HG03558 (cell line): ENCODE data around the gene CEP72.
"Not testable (repeated sequence)": the region's sequence is repeated elsewhere in the genome, so short reads cannot be mapped to it uniquely, and the experiment has no call there.

Source experiments
- ATAC-seq: cut with Tn5 transposase; IDR thresholded peaks from one replicate; pipeline ENCODE4 v1.9.1; 2021; ENCODE audit warnings: moderate number of reproducible peaks; ENCODE audit not compliant: unreplicated experiment; ENCODE audit errors: extremely low read depth

CEP72 gene

DNA sequence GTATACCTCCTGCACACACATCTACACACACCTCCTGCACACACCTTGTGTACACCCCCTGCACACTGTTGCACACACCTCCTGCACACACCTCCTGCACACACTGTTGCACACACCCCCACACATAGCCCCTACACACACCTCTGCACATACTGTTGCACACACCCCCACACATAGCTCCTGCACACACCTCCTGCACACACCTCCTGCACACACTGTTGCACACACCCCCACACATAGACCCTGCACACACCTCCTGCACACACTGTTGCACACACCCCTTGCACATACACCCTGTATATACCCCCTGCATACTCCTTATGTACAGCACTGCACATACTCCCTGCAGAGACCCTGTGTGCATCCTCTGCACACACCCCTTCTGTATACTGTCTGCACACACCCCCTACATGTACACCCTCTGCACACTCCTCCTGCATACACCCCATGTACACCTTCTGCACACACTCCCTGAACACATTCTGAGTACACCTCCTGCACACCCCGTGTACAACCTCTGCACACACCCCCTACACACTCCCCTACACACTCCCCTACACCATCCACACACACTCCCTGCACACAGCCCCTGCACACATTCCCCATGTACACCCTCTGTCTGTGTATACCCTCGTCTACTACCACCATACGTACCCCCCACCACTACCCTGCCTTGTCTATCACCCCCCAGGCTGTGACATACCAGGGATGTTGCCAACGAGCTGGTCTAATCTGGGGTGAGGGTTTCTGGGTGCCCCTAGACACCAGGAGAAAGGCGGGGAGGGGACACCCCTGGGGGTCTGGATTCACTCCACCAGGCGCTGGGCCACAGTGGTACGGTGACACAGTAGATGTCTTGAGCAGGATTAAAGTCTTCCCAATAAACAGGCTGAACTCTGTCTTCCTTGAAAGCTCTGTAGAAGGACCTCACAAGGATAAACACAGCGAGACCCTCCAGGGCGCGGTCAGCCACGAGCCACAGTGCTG, 1.1 kb upstream of the CEP72 start:
- no peak for ATAC-seq

DNA sequence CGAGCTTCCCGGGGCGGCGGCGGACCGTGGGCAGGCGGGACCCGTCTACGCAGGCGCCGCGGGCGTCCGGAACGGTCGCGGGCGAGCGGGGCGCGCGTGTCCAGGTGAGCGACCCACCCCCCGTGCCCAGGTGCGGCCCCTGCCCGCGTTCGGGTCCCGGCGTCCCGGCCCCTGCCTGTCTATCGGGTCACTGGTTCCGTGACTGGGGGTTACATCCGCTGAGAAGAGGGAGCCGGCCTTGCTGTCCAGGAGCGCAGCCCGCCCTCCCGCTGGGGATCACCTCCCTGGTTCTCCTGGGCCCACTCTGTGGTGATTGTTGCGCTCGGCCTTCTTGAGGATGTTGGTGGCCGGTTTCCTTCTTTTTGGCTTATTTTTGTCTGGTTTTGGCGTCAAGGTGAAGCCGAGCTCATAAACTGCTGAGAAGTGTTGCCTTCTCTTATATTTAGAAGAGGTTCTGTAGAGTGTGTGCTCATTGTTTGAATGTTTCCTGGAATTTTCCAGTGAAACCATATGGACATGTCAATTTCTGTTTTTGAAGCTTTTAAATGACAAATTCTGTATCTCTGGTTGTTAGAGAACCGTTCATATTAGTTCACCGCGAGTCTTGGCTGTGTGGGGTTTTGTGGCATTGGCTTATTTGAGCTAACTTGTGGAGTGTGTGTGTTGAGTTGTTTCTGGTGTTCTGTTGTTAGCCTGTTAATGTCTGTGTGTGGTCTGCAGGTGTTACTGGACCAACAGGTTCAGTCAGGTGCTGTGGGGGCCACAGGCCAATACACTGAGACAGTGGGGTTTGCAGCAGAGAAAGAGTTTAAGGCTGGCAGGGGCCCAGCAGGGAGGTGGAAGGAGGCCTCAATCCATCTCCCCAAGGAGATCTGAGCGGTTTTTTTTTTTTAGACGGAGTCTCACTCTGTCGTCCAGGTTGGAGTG, 621 bp downstream of the CEP72 start:
- ATAC-seq = no peak

DNA sequence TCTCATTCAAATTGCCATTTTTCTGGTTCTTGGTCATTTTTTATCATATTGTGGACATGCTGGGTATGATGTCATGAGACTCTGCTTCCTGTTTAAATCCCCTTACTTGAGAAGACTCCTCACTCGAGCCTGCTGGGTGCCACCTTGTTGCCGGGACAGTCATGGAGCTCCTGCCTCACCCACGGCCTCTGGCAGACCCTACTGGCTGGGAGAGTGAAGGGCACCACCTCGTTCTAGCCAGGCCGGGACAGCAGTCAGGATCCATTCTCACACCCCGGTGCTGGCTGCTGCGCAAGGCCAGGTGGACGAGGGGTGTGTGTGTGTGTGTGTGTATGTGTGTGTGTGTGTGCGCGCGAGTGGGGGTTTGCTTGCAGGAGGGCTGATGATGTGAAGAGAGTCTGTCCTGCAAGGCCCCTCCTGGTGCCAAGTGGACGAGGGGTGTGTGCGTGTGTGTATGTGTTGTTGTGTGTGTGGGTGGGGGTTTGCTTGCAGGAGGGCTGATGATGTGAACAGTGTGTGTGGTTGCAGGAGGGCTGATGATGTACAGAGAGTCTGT, 4.4 kb downstream of the CEP72 start:
- ATAC-seq = no peak

DNA sequence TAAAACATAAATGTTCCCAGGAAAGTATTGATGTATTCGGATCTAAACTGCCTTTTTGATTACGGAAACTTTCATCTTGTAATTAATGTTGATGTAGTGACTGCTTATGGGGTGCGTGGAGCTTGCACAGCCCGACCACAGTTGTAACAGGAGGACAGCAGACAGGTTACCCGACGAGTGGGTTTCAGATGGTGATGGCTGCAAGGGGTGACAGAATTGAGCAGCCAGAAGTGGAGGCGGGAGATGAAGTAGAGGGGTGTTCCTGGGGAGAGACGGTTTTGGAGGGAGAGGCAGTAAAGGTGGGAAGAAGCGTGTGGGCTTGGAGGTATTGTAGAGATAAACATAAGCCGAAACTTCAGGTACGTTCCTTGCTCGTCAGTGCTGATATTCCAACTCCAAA, 5.8 kb downstream of the CEP72 start:
- no peak for ATAC-seq

DNA sequence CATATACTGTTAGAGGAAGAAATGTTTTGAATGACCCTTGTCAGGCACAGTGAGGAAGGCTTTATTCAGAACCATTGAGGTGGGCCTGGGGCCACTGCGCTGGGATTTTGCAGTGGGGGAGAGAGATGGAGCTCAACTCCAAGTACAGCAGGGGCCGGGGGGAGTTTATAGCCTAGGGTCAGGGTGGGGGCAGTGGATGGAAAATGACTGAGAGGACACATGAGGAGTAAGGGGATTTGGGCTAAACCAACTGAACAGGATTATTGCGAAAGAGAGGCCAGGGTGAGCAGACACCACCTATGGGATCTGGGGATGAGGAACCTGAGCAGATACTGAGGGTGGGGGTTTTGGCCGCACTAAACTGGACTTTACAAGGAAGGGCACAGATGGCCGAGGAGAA, 6.3 kb downstream of the CEP72 start:
- no peak for ATAC-seq

DNA sequence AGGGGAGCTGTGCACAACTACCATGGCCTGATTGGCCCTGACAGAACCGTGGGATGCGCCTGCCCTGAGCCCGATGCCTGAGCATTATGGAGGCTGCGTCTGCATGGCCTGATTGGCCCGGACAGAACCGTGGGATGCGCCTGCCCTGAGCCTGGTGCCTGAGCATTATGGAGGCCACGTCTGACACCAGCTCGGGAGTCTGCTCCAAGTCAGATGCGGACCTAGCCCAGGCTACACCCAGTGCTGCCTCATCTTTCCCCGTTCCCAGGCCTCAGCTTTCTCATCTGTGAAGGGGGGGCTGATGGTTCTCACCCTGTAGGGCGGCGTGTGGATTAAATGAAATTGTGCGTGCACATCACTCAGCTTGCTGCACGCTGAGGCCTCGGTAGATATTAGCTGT, 7.3 kb downstream of the CEP72 start:
- no peak for ATAC-seq

DNA sequence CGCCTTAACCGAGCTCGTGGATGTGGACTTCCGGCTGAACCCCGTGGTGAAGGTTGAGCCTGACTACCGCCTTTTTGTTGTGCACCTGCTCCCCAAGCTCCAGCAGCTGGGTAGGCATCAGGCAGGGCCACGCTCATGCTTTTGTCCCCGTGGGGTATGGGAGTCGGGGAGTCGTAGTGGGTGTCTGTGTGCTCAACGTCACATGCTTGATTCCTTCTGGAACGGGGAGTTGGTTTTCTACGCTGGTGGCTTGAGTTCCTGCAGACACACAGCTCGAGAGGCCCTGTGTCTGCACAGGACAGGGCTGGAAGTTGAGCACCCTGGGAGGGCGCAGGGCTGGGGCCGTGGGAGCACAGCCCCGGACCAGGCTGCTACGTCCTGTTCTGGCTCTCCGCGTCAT, 8.0 kb downstream of the CEP72 start:
- no peak for ATAC-seq

DNA sequence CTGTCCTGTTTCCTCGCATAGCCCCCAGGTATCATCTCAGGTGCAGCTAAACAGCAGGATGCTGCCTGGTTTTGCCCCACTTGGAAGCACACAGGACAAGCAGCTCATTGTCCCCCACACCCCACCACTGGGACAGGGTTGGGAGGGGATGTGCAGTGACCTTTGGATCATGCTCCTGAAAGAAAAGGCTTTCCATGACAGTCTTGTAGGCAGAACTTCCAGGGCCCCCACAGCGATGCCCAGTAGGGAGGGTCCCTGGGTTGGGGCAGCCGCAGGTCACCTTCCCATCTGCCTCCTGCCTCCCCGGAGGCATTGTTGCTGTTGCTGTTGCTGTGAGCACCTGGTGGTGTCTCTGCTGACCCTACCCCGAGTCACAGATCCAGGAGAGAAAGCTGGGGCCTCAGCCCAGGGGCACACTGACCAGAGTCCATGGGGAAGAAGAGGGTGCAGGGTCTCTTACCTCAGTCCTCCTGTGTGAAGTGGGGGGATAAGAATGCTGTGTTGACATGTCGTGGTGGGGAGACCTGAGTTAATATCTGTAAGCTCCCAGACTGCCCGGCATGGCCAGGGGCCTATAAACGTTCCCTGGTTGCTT, 8.5 kb downstream of the CEP72 start:
- no peak for ATAC-seq

DNA sequence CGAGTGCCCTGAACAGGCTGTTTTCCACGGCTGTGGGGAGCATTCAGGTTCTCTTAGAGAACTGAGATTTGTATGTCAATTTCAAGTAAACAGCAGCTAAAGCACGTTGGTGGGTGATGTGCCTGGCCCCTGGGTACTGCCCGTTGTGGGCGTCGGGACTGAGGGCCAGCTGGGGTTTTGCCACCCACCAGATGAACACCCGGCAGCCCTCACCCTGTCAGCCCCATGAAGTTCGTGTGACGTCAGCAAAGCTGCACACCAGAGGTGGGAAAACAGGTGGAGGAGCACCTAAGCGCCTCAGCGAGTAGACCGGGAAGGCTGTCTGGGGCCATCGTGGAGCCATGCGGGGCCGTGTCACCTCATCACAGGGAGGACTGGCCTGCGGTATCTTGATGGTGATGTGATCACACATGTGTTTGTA, 9.2 kb downstream of the CEP72 start:
- ATAC-seq = no peak

DNA sequence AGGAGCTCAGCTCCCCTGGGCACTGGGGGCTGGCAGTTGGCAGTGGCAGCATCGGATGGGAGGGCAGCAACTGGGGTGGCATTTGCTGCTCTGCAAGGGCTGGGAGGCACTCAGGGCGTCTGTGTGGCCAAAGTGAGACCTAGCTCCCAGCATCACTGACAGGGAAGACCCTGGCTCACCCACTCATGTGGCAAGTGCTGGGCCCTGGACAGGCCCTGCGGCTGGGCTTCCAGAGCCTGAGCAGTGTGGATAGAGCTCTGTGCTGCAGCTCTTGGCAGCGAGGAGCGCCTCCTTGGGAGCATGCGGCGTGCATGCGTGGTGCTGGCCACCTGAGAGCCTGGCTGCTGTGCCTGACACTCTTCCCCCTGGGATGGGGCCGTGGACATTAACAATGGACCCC, 10.2 kb downstream of the CEP72 start:
- no peak for ATAC-seq

DNA sequence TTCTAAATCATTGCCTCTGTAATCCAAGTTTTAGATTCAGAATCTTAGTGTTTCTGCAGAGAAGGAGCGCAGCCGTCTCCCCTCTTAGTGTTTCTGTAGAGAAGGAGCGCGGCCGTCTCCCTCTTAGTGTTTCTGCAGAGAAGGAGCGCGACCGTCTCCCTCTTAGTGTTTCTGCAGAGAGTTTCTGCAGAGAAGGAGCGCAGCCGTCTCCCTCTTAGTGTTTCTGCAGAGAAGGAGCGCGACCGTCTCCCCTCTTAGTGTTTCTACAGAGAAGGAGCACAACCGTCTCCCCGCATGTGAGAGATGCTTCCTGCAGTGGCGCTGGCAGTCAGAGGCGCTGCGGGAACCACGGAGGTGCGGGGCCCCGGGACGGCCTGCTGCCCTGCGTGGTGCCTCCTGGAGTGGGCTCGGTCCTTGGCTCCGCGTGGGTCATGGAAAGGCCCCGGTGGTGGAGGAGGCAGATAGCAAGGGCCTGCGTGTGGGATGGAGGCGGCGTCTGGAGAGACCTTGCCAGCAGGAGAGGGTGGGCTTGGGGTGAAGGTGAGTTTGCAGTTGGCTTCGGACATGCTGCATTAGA, 10.9 kb downstream of the CEP72 start:
- ATAC-seq = no peak

DNA sequence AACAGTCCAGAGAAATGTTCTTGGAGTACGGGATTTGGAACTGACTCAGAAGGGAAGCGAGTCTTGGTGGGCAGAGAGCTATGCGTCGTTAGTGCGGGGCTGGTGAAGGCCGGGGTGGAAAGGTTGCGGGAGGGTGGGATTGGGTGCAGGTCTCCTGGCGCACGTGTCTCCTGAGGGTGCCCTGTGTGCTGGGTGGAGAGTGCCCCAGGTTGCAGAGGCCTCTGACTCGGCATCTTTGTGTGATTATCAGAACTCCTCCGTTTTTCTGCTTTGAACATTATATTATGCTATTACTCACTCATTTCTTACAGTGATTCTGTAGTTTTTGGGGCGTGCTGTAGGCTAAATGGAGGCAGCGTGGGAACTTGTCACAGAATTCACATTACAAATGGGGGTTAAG, 11.4 kb downstream of the CEP72 start:
- no peak for ATAC-seq

DNA sequence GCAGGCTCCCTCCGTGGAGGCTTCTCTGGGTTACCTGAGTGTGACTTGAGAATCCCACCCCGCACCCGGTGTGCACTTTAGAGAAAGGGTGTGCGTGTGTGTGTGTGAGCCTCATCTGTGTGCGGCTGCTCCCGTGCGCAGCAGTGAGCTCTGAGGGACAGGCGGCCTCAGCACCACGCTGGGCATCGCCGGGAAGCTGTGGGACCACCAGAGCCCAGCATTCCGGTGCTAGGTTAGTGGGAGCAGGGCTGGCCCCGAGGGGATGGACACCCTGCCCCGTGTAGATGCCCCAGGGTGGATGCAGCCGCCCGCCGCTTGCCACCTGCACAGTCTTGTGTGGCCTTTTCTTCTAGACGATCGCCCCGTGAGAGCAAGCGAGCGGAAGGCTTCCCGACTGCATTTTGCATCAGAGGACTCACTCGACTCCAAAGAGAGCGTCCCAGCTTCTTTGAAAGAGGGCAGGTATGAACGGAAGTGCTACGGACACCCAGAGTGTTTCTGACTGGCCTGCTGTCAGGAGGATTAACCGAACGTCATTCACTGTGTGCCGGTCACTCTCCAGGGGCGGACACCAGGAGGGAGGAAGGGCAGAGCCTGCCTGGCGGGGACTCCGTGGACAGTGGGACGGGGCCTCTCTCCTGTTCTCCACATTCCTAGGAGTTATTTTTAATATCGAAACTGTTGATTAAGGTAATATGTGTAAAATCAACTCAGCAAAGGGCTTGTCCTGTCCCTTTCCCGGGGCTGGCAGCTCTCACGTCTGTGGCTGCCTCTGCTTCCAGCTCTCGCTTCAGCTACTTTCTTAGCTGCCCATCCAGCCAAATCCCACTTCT, 12.2 kb downstream of the CEP72 start:
- ATAC-seq = no peak

DNA sequence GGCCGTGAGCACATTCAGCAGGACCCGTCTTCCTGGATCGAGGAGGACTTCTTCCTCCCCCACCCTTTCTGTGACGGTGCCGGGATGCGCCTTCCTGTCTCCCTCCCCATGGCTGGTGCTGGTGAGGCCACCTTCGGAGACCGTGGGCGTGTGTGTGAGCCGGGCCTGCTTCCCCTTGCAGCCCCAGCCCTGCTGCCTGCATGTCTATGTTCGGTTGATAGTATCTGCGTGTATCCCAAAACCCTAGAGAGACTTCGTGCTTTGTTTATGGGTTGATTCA, 12.8 kb downstream of the CEP72 start:
- no peak for ATAC-seq

DNA sequence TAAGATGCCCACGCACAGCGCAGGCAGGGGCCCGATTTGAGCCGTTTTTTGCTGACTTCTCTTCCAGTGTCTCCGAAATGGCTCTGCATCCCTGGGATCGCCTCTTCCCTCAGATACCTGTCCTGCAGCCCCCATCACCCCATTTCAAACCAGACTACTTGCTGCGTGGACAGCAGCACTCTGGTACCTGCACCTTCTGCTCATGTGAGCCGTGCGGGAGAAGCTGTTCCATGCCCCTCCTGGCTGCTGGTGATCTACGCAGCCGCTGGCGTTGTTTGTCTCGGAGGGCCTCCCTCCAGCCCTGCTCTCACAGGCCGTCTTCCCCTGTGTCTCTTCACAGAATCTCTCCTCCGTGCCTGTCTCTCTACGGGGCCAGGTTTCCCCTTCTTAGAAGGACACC, 13.4 kb downstream of the CEP72 start:
- no peak for ATAC-seq

DNA sequence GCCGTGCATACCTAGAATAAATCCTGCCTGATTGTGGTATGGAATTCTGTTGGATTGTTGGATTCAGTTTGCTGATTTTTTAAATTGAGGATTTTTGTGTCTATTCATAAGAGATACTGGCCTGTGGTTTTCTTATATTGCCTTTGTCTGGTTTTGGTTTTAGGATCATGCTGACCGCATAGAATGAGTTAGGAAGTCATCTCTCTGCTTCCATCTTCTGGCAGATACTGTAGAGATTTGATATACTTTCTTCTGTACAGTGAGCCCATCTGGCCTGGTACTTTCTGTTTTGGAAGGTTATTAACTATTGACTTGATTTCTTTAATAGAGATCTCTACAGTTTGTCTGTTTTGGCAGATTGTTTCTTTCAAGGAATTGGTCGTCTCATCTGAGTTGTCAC, 14.7 kb downstream of the CEP72 start:
- no peak for ATAC-seq

DNA sequence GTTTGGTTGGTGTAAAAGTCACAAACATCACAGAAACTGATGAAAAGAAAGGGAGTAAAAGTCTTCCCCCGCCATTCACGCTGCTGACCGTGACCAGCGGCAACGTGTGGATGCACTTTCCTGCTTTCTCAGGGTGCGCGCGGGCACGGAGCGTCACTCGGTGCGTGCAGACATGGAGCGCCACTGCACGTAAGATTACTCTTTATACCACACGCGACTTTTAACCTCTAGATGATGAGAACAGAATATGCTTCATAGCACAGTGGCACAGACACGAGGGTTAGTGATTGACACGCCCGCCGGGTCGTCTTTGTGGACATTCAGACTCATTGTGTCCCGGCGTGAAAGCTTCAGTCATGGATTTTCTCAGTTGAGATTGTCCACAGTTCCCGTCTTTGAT, 15.7 kb downstream of the CEP72 start:
- ATAC-seq = no peak

DNA sequence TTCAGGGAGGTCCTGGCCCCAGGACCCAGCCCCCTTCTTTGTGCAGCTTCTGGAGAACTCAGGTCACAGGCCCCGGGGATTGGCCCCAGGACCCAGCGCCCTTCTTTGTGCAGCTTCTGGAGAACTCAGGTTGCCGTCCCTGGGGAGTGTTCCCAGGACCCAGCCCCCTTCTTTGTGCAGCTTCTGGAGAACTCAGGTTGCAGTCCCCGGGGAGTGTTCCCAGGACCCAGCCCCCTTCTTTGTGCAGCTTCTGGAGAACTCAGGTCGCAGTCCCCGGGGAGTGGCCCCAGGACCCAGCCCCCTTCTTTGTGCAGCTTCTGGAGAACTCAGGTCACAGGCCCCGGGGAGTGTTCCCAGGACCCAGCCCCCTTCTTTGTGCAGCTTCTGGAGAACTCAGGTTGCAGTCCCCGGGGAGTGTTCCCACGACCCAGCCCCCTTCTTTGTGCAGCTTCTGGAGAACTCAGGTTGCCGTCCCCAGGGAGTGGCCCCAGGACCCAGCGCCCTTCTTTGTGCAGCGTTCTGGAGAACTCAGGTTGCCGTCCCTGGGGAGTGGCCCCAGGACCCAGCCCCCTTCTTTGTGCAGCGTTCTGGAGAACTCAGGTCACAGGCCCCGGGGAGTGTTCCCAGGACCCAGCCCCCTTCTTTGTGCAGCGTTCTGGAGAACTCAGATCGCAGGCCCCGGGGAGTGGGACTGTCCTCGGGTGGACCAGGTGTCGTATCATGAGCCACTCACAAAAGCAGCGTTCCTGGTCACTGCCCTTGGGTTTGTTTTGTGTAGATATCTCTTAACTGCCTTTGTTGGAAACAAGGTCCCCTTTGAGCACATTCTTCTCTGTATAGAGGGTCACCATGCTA, 16.4 kb downstream of the CEP72 start:
- ATAC-seq = not testable (repeated sequence)
